HG02870 (cell line): ENCODE results near the gene USE1.

ENCODE experiments used
- ATAC-seq: cut with Tn5 transposase; IDR thresholded peaks from one replicate; pipeline ENCODE4 v1.9.1; 2021; ENCODE audit warnings: mild to moderate bottlenecking, moderate library complexity; ENCODE audit not compliant: unreplicated experiment

Gene USE1

GRCh38 chr19:17205237-17206140 is 9.7 kb upstream of the USE1 start:
- ATAC-seq = no peak

GRCh38 chr19:17206736-17207581 is 8.2 kb upstream of the USE1 start:
- ATAC-seq = no peak

GRCh38 chr19:17209126-17210036 is 5.8 kb upstream of the USE1 start:
- ATAC-seq = no peak

- ATAC-seq = no peak
Observed at GRCh38 chr19:17210296-17210695, 4.9 kb upstream of the USE1 start.

- no peak for ATAC-seq
Observed at GRCh38 chr19:17211547-17212446, 3.4 kb upstream of the USE1 start.

DNA sequence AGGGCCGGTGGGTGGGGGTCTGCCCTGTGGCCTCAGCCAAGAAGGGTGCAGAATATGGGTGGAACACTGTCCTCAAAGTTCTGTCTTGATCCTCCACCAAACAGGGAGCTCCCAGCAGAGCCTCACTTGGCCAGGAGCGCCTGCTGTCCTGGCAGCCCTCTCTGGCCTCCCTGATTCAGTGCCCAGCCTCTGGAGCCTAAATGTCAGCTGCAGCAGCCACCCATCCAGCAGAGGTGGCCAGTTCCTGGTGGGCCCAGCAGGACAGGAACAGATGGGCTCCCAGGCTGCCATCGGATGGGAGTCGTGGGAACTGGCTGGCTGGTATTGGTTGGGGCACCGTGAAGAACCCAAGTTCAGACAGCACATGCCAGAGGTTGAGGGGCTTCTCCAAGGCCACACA is 1.8 kb upstream of the USE1 start:
- no peak for ATAC-seq

DNA sequence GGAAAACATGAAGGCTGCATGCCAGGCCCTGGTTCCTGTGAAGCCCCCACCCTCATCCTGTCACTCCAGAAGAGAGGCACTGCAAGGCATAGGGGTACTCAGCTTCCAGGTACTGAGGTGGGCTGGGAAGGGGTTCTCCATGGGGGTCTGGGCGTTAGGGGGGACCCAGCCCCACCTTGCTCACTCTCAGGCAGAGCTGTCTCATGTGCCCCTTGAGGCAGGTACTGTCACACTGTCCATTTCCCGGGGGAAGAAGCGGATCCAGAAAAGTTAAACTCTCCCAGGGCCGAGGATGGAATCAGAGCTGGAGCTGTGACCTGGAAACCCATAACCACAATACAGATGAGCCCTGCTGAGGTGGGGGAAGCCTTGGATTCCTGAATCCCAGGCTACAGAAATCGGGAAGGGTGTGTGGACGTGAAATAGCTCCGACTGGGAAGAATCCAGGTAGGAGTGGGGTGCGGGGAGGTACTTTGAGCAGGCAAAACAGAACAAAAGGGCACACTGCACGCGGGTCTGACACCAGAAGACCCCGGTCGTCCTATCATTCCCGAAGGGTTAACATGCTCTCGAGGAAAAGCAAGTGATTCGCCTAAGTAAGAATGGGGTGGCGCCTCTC is 540 bp upstream of the USE1 start:
- no peak for ATAC-seq

DNA sequence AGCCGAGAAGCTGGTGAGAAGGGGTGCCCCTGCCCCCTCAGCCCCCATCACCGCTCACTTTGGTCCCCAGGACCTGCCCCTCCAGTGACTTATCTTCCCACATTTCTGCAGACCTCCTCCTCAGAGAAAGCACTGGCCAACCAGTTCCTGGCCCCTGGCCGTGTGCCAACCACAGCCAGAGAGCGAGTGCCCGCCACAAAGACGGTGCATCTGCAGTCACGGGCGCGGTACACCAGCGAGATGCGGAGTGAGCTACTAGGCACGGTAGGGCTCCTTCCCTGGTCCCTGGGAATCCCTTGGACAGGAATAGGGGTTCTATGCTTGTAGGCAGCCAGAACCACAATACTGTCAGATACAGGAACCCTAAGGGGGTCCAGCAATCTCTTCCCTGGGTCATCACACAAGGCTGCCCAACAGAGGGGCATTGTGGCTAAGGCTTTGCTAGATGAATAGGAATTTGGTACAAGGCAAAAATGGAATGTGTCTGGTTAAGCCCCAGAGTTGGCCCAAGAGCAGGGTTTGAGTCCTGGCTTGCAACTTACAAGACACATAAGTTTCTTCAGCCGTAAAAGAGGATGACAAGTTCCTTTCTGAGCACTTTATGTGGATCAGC is 1.0 kb downstream of the USE1 start:
- no peak for ATAC-seq

- ATAC-seq = no peak
Observed at GRCh38 chr19:17219286-17219685, 4.1 kb downstream of the USE1 start.

GRCh38 chr19:17220207-17220758 is 5.1 kb downstream of the USE1 start:
- ATAC-seq = no peak

GRCh38 chr19:17225053-17225452 is 9.9 kb downstream of the USE1 start:
- no peak for ATAC-seq

DNA sequence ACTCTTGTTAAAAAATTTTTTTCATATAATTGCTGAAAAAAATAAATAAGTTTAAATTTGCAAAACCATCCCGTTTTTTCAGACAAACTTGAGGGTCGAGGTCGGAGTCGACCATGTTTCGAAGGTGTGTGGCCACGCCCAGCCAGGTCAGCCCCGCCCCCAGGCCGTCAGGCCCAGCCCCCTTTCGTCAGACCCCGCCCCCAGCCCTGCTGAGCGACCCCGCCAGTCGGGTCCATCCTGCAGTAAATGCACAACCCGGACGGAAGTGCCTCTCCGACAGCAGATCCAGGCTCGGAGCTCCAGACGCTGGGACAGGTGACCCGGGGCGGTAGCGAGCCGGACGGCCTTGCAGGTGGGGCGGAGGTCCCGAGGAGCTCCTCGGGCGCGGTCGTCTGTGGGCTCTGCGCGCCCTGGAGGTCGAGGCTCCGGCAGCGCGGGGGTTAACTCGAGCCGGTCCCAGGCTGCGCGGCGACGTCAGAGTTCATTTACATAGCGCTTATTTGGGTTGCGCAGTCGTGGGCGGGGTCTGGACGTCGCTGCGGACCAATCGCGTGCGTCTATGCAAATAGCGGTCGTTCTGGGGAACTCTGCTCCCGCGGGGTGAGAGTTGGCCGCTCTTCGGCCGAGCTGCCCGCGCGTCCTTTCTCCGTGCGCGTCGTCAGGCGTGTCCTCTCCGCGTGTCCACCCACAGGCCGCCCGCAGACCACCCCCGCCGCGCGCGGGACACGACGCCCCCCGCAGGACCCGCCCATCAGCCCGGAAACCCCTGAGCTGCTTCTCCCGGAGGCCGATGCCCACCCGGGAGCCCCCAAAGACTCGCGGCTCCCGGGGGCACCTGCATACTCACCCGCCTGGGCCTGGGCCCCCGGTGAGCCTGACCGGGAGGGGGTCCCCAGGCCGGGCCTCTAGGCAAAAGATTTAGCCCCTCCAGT is 11.1 kb downstream of the USE1 start, which contains the start of gene OCEL1:
OCEL1 (plus strand) TSS at position 225 of the 932 bp plus-strand sequence; CDS start at position 247, 22 bp downstream.
- ATAC-seq = peak; percentile 90

GRCh38 chr19:17227798-17228367 is 12.7 kb downstream of the USE1 start:
- ATAC-seq = no peak

GRCh38 chr19:17229890-17230289 is 14.7 kb downstream of the USE1 start:
- ATAC-seq = no peak

DNA sequence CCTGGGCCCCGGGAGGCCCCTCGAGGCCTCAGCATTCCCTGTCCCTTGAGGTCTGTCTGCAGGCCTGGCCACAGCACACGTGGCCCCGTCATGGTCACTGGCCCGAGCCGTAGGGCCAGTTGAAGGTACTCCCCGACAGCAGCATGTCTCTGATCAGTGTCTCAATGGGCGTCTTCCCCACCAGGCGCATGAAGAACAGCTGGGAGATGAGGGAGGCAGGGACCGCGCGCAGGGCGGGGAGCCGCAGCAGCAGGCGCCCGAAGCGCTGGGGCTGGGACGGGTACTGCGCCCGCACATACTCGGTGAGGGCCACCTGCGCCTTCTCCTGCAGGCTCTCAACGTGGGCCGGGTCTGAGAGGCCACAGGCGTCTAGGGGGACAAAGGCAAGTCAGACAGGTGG is 17.1 kb downstream of the USE1 start:
- no peak for ATAC-seq

DNA sequence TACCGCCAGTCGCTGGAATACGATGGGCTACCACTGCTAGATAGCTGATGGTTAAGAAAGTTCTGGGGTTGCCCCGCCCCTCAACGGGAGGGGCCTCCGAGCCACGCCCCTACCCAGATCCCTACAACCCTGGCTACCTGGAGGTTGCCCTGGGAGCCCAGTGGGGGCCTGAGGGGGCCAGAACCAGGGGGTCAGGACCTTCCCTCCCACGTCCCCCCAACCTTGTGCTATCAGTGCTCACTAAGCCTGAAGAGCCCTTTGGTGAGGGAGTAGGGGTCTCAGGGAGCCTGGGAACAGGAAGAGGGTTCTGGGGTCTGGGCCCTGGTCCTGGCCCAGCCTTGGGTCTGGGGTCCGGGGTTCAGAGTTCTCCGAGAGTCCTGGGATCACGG is 19.7 kb downstream of the USE1 start:
- peak; percentile 44 for ATAC-seq

DNA sequence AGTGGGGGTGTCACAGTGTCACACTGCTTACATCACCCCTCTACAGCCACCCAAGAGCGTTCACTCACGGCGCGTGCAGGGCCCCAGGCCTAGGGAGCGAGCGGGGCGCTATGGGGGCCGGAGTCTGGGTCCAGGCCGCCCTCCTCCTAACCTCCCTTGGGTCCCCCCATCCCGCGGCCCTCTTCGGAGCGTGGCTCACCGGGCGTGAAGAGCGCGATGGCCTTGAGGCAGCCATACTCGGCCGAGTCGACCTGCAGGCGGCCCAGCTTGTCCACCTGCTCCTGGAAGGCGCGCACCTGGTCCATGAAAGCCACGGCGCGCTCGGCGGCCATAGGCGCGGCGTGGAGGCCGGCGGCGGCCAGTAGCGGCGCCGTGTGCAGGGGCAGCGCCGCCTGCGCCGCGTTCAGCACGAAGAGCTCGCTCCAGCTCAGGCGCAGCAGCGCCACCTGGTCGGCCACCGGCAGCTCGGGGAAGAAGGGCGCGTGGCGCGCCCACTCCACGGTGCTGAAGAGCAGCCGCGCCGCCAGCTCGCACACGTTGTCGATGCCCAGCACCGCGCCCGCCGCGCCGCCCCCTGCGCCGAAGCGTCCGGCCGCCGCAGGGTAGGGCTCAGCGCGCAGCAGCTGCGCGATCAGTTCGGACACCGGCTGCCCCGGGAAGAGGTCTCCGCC is 20.3 kb downstream of the USE1 start:
- no peak for ATAC-seq
